HG02852 (cell line): Measurements from ENCODE around the gene FAT4.

ENCODE experiments used
- ATAC-seq: cut with Tn5 transposase; IDR thresholded peaks from one replicate; pipeline ENCODE4 v1.9.1; 2021; ENCODE audit warnings: mild to moderate bottlenecking, moderate library complexity; ENCODE audit not compliant: unreplicated experiment

FAT4 gene

DNA sequence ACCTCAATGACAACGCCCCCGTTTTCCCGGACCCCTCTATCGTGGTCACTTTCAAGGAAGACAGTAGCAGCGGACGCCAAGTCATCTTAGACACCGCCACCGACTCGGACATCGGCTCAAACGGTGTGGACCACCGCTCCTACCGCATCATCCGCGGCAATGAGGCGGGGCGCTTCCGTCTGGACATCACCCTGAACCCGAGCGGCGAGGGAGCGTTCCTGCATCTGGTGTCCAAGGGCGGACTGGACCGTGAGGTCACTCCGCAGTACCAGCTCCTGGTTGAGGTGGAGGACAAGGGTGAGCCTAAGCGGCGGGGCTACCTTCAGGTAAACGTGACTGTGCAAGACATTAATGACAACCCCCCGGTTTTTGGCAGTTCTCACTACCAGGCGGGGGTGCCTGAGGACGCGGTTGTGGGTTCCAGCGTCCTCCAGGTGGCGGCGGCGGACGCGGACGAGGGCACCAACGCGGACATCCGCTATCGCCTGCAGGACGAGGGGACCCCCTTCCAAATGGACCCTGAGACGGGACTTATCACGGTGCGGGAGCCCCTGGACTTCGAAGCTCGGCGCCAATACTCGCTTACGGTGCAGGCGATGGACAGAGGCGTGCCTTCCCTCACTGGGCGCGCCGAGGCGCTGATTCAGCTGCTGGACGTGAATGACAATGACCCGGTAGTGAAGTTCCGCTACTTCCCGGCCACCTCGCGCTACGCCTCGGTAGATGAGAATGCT is 2.2 kb downstream of the FAT4 start:
- ATAC-seq, result no peak

DNA sequence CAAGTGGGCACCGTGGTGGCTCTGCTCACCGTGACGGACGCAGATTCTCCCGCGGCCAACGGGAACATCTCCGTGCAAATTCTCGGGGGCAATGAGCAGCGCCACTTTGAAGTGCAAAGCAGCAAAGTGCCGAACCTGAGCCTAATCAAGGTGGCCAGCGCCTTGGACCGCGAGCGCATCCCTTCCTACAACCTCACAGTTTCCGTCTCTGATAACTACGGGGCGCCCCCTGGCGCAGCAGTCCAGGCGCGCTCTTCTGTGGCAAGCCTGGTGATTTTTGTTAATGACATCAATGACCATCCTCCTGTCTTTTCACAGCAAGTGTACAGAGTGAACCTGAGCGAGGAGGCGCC is 2.7 kb downstream of the FAT4 start:
- ATAC-seq, result no peak

DNA sequence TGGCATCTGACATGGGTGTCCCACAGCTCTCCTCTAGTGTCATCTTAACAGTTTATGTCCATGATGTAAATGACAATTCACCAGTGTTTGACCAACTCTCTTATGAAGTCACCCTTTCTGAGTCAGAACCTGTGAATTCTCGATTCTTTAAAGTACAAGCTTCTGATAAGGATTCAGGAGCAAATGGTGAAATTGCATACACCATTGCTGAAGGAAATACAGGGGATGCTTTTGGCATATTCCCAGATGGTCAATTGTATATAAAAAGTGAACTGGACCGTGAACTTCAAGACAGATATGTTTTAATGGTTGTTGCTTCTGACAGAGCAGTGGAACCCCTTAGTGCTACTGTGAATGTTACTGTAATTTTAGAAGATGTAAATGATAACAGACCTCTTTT is 4.6 kb downstream of the FAT4 start:
- ATAC-seq, result no peak

- ATAC-seq, result no peak
Observed at GRCh38 chr4:125321709-125322365, 7.1 kb downstream of the FAT4 start.

DNA sequence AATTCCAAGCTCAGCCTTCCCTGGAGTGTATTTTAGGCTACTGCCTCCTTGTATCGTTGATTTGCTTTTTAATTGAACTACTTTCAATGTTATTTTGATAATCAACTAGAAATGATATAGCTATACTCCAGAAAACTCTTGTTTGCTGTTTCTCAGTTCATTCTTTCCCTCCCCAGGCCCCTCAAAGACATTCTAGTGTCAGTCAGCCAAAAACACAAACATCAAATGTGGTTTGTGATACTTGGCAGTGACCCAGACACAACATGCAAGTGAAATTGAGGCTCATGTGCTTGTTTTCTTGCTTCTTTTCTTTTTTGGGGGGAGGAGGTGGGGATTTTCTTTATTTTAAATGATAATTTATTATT is 7.6 kb downstream of the FAT4 start:
- ATAC-seq, result no peak

- no peak for ATAC-seq
Observed at GRCh38 chr4:125323654-125324053, 8.9 kb downstream of the FAT4 start.

DNA sequence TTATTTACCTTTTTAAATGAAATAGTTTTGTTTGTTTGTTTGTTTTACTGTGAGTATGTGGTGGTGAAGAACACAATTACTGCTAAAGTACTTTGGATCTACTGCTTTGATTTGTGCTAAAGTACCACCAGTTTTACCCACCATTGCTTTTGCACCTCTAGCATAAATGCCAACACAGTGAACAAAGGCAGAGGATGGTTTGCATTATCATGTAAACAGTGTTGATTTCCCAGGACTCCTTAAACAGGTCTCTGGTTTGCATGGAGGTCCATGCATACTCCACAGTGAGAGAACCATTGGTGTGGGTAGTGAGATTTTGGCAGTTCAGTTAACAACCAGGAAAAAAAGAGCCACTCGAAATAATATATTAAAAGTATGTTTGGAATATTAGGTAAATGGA is 11.0 kb downstream of the FAT4 start:
- ATAC-seq, result no peak

GRCh38 chr4:125331116-125331515 is 16.4 kb downstream of the FAT4 start:
- no peak for ATAC-seq

DNA sequence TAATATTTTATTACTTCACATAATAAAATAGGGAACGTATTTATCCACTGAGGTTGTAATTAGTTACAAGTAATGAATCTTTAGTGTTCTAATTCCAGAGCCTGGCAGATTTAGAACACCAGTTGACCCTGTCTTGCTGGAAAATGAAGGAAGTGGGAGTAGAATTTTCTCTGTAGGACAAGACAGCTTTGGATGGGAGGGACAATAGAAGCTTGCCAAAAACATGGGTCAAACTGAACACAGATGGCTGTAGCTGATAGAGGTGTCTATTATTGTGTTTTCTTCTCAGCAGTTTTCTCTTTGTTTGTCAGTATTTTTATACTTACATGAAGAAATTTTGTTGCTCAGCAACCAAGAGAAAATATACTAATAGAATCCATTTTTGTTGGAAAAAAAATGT is 20.2 kb downstream of the FAT4 start:
- ATAC-seq, result no peak

- no peak for ATAC-seq
Observed at GRCh38 chr4:125338814-125339213, 24.1 kb downstream of the FAT4 start.

DNA sequence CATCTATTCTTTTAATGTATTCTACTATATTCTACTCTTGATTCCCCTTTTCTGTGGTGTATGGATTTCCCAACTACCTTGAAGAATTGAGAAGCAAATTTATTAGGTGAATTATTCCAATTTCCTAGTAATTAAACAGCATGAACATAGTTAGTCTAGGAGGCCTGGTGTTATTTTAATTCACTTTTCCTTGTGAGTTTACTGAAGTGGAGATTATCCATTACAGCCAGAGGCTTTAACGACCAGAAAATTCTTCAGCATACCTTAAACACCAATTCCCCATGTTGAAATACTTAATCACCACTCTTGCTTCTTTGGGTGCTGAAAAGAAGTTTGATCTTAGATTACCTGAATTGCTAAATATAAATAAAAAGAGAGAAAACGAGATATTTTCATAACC is 29.4 kb downstream of the FAT4 start:
- no peak for ATAC-seq

GRCh38 chr4:125346616-125347015 is 31.9 kb downstream of the FAT4 start:
- no peak for ATAC-seq

GRCh38 chr4:125350470-125351135 is 35.8 kb downstream of the FAT4 start:
- ATAC-seq, result no peak

- no peak for ATAC-seq
Observed at GRCh38 chr4:125352521-125352920, 37.8 kb downstream of the FAT4 start.

- ATAC-seq, result no peak
Observed at GRCh38 chr4:125353131-125353530, 38.4 kb downstream of the FAT4 start.

GRCh38 chr4:125355791-125356190 is 41.0 kb downstream of the FAT4 start:
- ATAC-seq, result no peak

DNA sequence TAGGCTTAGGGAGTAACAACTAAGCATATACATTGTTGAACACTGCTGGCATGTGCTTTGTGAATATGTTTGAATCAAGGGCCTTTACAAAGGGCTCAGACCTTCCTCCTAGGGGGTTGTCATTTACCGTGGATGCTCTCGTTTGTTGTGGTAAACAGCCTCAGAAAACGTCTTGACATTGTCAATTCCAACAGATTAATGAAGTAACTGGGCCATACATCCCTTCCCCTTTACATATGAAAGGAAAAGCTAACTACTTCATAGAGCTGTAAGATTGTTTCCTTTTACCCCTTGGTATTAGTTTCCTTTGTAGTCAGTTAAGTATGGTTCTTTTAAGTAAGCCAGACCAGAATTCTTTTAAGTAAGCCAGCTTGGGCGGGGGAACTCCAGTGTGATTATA is 42.9 kb downstream of the FAT4 start:
- ATAC-seq, result no peak

GRCh38 chr4:125358453-125358852 is 43.7 kb downstream of the FAT4 start:
- ATAC-seq, result no peak

GRCh38 chr4:125359363-125359762 is 44.6 kb downstream of the FAT4 start:
- no peak for ATAC-seq

GRCh38 chr4:125359960-125360634 is 45.3 kb downstream of the FAT4 start:
- ATAC-seq, result no peak

- no peak for ATAC-seq
Observed at GRCh38 chr4:125360727-125361126, 46.0 kb downstream of the FAT4 start.
